ENCODE measurements around the gene CBX6.

Gene CBX6

GRCh38 chr22:38823637-38824036, 48.4 kb downstream of the CBX6 start:
- no peak for DNase-seq

GRCh38 chr22:38823076-38823475, 48.9 kb downstream of the CBX6 start:
- DNase-seq: no peak

- DNase-seq: no peak
These were observed 52.0 kb downstream of the CBX6 start for GRCh38 chr22:38820020-38820419.

GRCh38 chr22:38819387-38819940, 52.6 kb downstream of the CBX6 start:
- DNase-seq: no peak

GRCh38 chr22:38817196-38817595, 54.8 kb downstream of the CBX6 start:
- DNase-seq: no peak

GRCh38 chr22:38815842-38816241, 56.2 kb downstream of the CBX6 start:
- DNase-seq: no peak

Measured in anterior cingulate cortex (tissue), 58 donors.